H7 (cell line): ENCODE measurements around the gene PAK3. TPM values are rescaled to one million over a fixed set of nuclear protein-coding genes. Genes with fewer than 3 reads are reported as not detected.
A peak's percentile ranks its signal among the peaks of the same experiment; 100 is the strongest.

Experiments
- DNase-seq: peaks from one replicate; pipeline ENCODE4 v3.0.0; 2012
- H3K27me3 ChIP-seq: 2 replicates; pipeline ENCODE4 v1.6.0; 2011; ENCODE audit warnings: mild to moderate bottlenecking, low read length; ENCODE audit not compliant: control insufficient read depth, insufficient read depth
- H3K36me3 ChIP-seq: replicated peaks from 2 replicates; pipeline ENCODE4 v1.5.1; 2011; ENCODE audit warnings: low read length; ENCODE audit not compliant: control insufficient read depth, insufficient read depth
- H3K4me3 ChIP-seq: 2 replicates; pipeline ENCODE4 v1.5.1; 2011; ENCODE audit warnings: low read depth, mild to moderate bottlenecking, control low read depth, low read length, moderate library complexity; ENCODE audit not compliant: insufficient read depth
- total RNA-seq: library from RNA; depleted of rRNA; stranded (reverse); fragments of >200 nt; shearing (Covaris generic); gene quantifications from 2 replicates; pipeline ENCODE4 v1.2.3, GENCODE V29; 2014

Gene PAK3
- total RNA-seq, 1 experiment from 2014 or later: 1.8 TPM

- Histone ChIP-seq H3K4me3 (no peak overlapping the region), H3K36me3 (no peaks in the 10 kb centered on the region), H3K27me3 (no peaks in the 10 kb centered on the region)
- no peak for DNase-seq
These were observed 18.8 kb downstream of the PAK3 start for GRCh38 chrX:111114806-111115205.

DNA sequence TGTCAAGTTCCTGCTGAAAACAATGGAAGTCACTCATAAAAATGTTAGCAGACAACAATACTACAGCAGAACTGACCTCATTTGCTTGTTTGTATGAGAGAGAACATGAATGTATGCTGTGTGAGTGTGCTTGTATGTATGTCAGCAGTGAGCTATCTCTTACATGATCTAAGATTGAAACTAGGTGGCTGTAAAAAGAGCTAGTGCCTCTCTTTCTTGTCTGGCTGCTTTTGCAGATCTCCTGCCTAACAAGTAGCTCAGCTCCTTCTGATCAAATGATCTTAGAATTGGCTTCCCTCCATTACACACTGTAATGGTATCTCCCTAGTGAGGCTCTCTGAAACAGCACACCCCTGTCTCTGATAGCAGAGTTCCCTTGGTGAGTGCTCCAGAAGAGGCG, 20.7 kb downstream of the PAK3 start:
- DNase-seq: no peak
- no peaks in the 10 kb centered on the region for H3K36me3 ChIP-seq
- no peak overlapping the region for H3K4me3 ChIP-seq
- no peaks in the 10 kb centered on the region for H3K27me3 ChIP-seq

DNA sequence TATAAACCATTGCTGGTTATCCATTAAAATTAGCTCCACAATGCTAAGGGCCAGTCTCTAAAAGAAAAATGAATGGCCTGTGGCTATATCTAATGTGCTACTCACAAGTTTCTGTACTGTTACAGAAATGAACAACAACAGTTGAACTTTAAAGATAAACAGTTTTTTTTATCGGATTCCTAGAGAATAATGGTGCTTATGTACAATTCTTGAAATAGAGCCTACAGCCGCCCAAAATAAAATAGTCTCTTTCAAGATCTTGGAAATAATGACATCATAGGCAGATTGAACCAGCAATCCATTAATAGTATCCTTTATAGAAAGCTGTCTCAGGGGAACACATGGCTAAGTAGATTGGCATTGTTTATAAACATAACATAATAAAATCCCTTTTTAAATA, 23.4 kb downstream of the PAK3 start:
- no peaks in the 10 kb centered on the region for H3K36me3 ChIP-seq
- H3K27me3 ChIP-seq: no peaks in the 10 kb centered on the region
- DNase-seq: no peak
- H3K4me3 ChIP-seq: no peak overlapping the region

DNA sequence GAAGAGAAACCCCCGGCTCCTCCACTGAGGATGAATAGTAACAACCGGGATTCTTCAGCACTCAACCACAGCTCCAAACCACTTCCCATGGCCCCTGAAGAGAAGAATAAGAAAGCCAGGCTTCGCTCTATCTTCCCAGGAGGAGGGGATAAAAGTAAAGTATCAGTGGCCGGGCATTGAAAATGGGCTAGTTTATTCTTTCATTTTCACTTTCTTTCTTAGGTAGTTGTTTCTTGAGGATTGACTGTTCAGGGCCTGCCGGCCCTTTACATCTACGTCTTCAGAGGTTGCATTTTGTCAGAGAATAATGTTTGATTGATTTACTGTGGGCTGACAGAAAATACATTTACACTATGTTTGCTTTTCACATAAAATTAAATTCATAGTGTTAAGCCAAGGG, 27.1 kb downstream of the PAK3 start:
- DNase-seq: no peak
- Histone ChIP-seq H3K27me3 (no peaks in the 10 kb centered on the region), H3K36me3 (no peaks in the 10 kb centered on the region), H3K4me3 (no peak overlapping the region)

DNA sequence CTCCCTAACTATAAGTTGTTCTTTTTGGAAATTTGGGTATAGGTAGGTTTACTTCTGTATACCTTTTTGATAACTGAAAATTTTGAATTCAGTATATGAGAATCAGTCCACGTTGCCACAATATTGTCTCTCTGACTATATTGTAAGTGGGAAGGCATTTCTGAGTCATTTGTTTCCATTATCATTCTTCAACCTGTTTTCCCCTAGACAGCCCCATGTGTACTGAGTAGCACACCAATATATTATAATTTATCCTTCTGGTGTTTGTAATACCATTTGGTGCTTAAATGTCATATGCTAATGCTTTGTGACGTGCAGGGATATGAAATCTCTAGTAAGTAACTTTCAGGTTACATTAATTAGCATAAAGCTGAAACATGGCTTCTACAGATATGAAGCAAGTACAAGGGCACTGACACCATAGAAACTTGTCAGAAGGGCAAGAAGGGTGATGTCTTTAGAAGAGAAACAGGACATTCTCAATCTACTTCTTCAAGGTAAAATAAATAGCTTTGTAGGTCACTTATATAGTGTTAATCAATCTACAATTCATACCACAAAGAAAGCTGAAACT, 27.7 kb downstream of the PAK3 start:
- DNase-seq: no peak
- Histone ChIP-seq H3K4me3 (no peak overlapping the region), H3K36me3 (no peaks in the 10 kb centered on the region; the same call in 1 of the 2 replicates), H3K27me3 (no peaks in the 10 kb centered on the region)

DNA sequence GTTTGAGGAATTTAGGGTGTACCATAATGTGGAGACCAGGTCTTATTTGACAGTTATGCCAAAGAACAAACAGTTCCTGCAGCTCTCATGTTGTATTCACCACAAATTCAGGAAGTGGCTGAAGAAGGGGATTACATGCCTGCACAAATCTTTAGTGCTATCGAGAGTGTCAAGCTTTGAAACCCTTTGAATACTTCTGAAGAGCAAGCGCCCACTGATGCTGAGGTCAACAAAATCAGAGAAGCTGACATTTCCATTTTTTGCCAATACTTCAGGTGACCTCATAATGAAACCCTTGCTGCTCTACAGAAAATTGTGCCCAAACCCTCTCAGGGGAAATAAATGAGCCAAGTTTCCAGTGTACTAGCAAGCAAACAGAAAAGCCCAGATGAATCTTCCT, 28.4 kb downstream of the PAK3 start:
- no peak overlapping the region for H3K4me3 ChIP-seq
- H3K36me3 ChIP-seq: no peaks in the 10 kb centered on the region; the same call in 1 of the 2 replicates
- no peaks in the 10 kb centered on the region for H3K27me3 ChIP-seq
- no peak for DNase-seq

DNA sequence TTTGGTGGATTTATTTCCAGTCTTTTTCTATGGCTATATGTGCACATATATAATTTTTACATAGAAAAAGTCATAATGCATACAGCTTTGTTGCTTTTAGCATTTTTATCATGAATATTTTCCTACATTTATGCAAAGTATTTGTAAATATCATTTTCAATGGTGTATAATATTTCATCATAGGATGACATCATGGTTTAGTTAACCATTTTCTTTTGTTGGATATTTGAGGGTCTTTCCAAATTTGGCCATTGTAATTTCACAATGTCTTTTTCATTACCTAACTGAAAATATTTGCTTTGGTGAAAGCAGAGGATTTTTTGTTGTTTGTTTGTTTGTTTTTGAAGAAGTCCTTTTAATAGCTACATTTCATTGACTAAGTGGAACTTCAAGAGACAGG, 31.0 kb downstream of the PAK3 start:
- Histone ChIP-seq H3K4me3 (no peak overlapping the region), H3K36me3 (no peaks in the 10 kb centered on the region; the same call in 1 of the 2 replicates), H3K27me3 (no peaks in the 10 kb centered on the region)
- DNase-seq: no peak

DNA sequence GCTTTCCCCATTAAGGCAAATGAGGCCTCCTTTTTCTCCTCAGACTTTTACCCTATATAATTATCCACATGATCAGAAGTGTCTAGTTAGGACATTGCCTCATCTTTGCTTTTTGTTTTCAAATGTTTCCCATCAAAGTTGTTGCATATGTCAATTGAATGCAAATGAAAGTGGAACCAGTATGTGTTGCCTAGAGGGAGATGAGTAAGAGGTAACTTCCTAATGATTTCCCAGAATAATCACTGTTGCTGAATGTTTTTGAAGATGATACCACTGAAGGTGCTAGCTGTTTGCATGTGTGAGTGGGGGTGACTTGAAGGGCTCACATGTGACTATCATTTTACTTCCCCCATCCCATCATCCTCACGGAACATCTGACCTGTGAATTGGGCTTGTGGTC, 33.9 kb downstream of the PAK3 start:
- no peak overlapping the region for H3K4me3 ChIP-seq
- no peak for DNase-seq
- no peaks in the 10 kb centered on the region for H3K27me3 ChIP-seq
- H3K36me3 ChIP-seq: no peaks in the 10 kb centered on the region; the same call in 1 of the 2 replicates

- H3K4me3 ChIP-seq: no peak overlapping the region
- no peak for DNase-seq
- no peaks in the 10 kb centered on the region for H3K27me3 ChIP-seq
- no peaks in the 10 kb centered on the region; the same call in 1 of the 2 replicates for H3K36me3 ChIP-seq
These were observed 35.6 kb downstream of the PAK3 start for GRCh38 chrX:111131572-111131971.

DNA sequence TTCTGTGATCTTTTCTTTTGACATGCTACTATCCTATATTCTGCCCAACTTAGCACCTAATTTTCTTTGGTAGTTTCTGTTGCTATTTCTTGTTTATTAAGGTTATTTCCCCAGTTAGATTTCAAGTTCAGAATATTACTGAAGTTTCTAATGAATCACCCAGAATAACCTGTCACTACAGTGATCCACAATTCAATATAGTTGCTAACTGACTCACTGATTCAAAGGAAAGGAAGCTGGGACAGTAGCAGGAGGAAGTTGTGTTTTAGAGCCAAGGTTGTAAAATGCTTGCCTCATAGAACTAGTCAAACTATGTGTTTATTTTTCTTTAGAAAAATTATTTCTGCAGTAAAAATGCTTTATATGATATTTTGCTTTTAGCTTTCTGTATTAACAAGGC, 37.4 kb downstream of the PAK3 start:
- no peaks in the 10 kb centered on the region; the same call in 1 of the 2 replicates for H3K36me3 ChIP-seq
- DNase-seq: no peak
- no peaks in the 10 kb centered on the region for H3K27me3 ChIP-seq
- no peak overlapping the region for H3K4me3 ChIP-seq

DNA sequence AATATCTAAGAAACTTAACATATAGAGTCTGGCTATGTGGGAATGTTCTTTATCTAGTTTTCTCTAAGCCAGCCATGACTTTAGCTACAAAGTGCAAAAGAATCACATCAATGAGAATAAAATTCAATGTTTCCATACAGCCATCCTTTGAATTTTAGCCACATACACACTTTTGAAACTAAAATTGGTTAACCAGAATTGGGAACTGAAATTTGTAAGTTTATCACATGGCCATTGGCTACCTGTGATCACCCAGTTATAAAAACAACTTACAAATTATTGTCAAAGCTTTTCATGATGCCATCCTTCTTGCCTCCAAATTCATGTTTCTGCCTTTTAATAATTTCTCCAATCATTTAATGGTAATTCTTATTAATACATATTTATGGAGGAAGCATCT, 49.9 kb downstream of the PAK3 start:
- no peak for DNase-seq
- no peaks in the 10 kb centered on the region for H3K36me3 ChIP-seq
- H3K4me3 ChIP-seq: no peak overlapping the region
- no peaks in the 10 kb centered on the region for H3K27me3 ChIP-seq

DNA sequence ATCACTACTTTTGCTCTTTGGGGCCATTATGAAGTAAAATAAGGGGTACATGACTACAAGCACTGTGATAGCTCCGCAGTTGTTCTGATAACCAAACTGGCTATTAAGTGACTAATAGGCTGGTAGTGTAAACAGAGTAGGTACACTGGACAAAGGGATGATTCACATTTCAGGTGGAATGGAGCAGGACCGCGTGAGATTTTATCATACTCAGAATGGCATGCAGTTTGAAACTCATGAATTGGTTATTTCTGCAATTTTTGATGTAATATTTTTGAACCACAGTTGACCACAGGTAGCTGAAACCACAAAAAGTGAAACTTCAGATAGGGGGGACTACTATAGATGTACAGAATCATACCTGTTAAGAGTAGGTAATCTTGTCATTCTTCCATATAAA, 55.8 kb downstream of the PAK3 start:
- no peak for DNase-seq
- H3K27me3 ChIP-seq: no peaks in the 10 kb centered on the region
- H3K4me3 ChIP-seq: no peak overlapping the region
- H3K36me3 ChIP-seq: no peaks in the 10 kb centered on the region

DNA sequence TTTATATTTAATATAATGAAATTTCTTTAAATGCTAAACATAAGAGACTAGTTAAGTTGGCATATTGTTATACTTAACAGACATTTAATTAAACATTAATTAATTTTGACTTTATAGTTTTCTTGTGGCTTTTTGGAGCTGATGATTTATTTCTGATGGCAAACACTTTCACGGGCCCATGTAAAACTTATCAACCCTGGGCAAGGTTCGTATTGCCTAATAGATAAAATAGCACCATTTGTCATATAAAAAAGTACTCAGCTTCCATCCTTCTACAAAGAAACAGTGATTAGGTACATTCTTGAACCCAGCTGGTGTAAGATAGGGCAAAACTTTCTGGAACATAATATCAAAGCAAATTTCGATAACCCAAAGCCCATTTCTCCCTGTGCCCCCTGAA, 63.2 kb downstream of the PAK3 start:
- DNase-seq: no peak
- Histone ChIP-seq H3K4me3 (no peak overlapping the region), H3K27me3 (no peaks in the 10 kb centered on the region), H3K36me3 (no peaks in the 10 kb centered on the region)

DNA sequence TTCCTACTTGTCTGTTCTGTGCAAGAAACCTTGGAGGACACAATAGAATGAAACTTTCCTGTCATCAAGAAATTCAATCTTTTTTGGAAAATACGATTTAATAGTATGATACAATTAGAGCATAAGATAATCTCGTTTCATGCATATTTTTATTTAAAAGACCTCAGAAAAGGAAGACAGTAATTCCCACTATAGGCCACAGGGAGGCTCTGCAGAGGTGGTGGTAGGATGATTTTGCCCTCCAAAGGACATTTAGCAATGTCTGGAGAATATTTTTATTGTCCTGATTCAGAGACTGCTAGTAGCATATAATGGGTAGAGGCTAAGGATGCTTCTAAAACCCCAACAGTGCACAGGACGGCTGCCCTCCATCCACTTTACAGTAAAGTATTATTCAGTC, 68.7 kb downstream of the PAK3 start:
- Histone ChIP-seq H3K36me3 (no peaks in the 10 kb centered on the region), H3K4me3 (no peak overlapping the region), H3K27me3 (no peaks in the 10 kb centered on the region)
- DNase-seq: peak; percentile 3

GRCh38 chrX:111165902-111166301, 69.9 kb downstream of the PAK3 start:
- Histone ChIP-seq H3K27me3 (no peaks in the 10 kb centered on the region), H3K36me3 (no peaks in the 10 kb centered on the region), H3K4me3 (no peak overlapping the region)
- DNase-seq: no peak

GRCh38 chrX:111167334-111167733, 71.3 kb downstream of the PAK3 start:
- no peak for DNase-seq
- Histone ChIP-seq H3K36me3 (no peaks in the 10 kb centered on the region), H3K4me3 (no peak overlapping the region), H3K27me3 (no peaks in the 10 kb centered on the region)
